GM12873 (cell line): ENCODE measurements around the gene TMEM175.

Source experiments
- TF ChIP-seq, protein P1 (sequence below): IDR thresholded peaks from 2 replicates; pipeline ENCODE4 v1.5.1; 2012; ENCODE audit warnings: low read depth, mild to moderate bottlenecking, moderate library complexity, low read length, control low read depth; ENCODE audit not compliant: insufficient read depth; ENCODE audit errors: missing control alignments

TMEM175 gene

DNA sequence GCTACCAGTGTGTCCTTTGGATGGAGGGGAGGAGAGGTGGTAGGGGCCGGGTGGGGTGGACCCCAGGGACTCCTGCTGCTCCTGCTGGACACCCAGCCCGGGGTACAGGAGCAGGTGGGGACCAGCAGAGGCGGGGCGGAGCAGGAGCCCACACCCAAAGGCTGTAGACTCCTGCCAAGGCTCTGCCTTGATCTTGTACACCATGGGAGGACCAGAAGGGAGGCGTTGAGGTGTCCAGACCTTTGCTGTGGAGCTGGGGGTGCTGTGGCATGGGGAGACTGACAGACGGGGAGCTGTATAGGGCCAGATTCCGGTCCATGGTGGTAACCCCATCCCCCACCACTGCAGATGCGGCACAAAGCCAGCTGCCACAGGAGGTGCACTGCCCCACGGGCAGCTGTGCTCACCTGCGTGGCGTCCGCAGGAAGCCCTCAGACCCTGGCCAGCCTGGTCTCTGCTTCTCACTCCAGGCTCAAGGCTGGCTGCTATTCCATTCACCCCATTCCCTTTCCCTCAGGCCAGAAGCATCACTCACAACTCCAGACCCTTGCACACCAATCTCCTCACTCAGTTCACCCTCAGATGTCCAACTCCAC lies 65.9 kb downstream of the TMEM175 start:
- TF ChIP-seq, protein P1, sequence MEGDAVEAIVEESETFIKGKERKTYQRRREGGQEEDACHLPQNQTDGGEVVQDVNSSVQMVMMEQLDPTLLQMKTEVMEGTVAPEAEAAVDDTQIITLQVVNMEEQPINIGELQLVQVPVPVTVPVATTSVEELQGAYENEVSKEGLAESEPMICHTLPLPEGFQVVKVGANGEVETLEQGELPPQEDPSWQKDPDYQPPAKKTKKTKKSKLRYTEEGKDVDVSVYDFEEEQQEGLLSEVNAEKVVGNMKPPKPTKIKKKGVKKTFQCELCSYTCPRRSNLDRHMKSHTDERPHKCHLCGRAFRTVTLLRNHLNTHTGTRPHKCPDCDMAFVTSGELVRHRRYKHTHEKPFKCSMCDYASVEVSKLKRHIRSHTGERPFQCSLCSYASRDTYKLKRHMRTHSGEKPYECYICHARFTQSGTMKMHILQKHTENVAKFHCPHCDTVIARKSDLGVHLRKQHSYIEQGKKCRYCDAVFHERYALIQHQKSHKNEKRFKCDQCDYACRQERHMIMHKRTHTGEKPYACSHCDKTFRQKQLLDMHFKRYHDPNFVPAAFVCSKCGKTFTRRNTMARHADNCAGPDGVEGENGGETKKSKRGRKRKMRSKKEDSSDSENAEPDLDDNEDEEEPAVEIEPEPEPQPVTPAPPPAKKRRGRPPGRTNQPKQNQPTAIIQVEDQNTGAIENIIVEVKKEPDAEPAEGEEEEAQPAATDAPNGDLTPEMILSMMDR = no peak

DNA sequence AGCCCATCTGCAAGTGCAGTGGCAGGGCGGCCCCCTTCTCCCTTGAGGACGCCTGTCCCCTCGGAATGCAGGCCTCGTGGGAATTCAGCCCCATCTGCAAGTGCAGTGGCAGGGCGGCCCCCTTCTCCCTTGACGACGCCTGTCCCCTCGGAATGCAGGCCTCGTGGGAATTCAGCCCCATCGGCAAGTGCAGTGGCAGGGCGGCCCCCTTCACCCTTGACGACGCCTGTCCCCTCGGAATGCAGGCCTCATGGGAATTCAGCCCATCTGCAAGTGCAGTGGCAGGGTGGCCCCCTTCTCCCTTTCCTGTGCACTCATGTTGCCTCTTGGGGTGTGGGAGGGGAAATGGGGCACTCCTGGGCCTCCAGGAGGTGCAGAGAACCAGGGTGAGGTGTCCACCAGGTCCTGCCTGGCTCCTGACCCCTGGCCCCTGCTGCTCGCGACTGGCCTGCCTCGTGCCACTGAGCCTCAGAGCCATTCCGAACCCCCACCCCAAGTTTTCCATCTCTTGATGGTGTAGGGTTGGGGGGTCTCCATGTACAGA lies 67.7 kb downstream of the TMEM175 start:
- TF ChIP-seq, protein P1 = no peak

DNA sequence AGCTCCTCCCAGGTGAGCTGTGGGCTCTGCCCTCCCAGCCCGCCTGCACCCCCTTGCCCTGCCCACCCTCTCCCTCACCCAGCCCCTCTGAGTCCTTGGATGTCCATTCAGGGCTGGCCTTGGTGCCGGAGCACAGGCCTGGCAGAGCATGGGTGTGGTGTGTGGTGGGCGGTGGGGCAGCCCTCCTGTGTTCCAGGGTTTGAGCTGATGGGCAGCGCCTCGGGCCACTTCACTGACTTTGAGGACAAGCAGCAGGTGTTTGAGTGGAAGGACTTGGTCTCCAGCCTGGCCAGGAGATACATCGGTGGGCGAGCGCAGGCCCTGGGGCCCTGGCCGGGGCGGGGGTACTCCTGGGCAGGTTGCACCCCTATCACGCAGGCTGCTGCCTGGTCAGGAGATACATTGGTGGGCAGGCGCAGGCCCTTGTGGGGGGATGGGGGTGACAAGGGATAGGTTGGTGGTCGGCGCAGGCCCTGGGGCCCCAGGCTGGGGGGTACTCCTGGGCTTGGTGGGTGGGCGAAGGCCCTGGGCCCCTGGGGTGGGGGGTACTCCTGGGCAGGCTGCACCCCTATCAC lies 68.5 kb downstream of the TMEM175 start:
- TF ChIP-seq, protein P1 = no peak

DNA sequence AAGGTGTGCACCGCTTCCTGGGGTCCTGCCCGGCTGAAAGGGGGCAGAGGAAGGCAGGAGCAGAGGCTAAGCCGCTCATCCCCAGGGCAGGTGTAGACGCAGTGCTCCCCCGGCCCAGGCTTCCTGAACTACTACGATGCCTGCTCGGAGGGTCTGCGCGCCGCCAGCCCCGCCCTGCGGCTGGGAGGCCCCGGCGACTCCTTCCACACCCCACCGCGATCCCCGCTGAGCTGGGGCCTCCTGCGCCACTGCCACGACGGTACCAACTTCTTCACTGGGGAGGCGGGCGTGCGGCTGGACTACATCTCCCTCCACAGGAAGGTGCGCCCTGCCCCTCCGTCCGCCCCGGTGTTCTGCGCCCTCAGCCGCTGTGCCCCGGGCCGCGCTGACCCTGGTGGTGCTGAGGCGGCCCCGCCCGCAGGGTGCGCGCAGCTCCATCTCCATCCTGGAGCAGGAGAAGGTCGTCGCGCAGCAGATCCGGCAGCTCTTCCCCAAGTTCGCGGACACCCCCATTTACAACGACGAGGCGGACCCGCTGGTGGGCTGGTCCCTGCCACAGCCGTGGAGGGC lies 69.4 kb downstream of the TMEM175 start:
- TF ChIP-seq, protein P1 = no peak

DNA sequence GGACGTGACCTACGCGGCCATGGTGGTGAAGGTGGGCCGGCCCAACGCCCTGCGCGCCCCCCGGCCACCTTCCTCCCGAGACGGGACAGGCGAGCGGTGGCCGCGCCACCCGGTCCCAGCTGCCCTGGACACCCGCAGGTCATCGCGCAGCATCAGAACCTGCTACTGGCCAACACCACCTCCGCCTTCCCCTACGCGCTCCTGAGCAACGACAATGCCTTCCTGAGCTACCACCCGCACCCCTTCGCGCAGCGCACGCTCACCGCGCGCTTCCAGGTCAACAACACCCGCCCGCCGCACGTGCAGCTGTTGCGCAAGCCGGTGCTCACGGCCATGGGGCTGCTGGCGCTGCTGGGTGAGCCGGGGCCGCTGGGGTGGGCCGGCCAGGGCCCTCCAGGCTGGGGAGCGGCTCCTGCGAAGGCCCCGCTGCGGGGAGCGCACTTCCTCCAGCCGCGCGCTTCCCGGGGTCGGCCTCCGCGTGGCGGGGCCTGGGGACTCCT lies 69.9 kb downstream of the TMEM175 start:
- TF ChIP-seq, protein P1 = no peak

DNA sequence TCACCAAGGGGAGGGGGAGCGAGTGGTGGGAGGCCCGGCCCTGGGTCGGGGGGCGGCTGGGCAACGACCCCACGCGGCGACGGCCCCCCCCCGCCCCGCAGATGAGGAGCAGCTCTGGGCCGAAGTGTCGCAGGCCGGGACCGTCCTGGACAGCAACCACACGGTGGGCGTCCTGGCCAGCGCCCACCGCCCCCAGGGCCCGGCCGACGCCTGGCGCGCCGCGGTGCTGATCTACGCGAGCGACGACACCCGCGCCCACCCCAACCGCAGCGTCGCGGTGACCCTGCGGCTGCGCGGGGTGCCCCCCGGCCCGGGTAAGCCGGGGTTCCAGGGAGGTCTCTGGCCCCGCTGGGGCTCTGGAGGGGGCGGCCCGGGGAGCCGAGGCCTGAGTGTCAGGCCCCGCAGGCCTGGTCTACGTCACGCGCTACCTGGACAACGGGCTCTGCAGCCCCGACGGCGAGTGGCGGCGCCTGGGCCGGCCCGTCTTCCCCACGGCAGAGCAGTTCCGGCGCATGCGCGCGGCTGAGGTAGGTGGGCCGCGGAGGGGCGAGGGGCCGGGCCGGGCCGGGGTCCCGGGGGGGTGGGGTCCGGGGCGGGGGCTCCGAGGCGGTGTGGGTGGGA lies 70.5 kb downstream of the TMEM175 start:
- TF ChIP-seq, protein P1 = no peak

DNA sequence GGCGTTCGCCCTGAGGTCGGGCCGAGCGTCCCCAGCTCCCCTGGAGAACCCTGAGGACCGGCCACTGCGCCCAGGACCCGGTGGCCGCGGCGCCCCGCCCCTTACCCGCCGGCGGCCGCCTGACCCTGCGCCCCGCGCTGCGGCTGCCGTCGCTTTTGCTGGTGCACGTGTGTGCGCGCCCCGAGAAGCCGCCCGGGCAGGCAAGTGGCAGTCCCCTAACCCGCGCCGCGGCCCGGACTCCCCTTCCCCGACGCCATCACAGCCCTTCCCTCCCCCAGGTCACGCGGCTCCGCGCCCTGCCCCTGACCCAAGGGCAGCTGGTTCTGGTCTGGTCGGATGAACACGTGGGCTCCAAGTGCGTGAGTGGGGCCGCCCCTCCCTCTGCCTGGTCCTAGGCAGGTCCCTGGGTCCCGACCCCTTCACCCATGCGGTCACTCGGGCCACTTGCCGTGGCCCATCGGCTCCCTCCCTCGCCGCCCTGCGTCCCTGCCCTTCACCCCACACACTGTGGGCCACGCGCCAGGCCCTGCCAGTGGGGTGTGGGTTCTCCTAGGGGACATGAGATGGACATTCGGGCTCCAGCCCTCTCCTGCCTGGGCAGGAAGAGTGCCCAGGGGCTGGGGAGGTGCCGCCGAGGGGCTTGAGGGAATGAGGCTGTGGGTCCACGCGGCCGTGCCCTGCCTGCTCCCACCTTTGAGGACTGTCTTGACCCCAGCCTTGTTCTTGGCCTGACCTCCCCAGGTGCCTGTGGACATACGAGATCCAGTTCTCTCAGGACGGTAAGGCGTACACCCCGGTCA lies 71.2 kb downstream of the TMEM175 start:
- TF ChIP-seq, protein P1 = no peak
